SW 1271 (cell line): ENCODE results near the gene GPR35.
"Not testable (repeated sequence)": the region's sequence is repeated elsewhere in the genome, so short reads cannot be mapped to it uniquely, and the experiment has no call there.

Source experiments
- DNase-seq, 2 experiments: peaks; one replicate each; lab custom pipeline; 2025; lab: John Stamatoyannopoulos, UW

The GPR35 gene

DNA sequence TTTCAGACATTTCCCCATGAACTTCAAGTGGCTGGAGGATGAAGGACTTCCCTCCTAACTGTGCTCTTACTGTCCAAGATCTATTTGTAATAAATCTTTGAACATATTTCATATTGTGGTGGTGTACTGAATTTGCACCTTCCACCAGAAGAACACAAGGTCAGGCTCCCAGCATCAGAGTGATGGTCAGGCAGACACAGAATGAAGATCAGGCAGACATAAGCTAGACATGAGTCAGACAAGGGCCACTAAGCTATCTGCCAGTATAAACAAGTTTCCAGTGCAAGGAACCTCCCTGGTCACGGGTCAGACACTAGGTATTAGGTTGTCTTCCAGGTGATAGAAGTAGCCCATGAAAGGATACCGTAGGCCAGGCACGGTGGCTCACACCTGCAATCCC is 37.4 kb downstream of the GPR35 start:
- no peak for DNase-seq

DNA sequence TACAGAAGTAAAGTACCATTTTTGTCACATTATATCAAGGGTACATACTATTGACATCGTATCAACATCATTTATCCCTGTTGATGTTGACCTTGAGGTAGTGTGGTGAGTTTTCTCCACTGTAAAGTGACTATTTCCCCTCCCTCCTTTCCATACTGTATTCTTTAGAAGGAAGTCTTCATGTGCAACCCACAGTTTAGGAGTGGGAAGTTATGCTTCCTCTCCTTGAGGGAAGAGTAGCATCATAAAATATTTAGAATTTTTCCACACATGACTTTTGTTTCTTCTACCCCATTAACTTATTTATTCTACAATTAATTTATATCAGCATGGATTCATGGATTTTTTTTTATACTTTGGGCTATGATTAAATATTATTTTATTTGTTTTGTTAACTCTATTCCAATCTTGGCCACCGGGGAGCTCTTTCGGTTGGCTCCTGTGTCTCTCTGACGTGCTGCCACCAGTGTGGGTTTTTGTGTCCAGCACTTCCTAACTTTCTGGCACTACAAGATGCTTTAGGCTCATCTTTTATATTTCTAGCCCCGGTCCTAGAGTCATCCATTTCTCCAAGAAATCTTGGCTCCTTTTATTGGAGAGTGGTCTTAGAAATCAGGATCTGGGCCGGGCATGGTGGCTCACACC is 38.4 kb downstream of the GPR35 start:
- DNase-seq, result no peak

DNA sequence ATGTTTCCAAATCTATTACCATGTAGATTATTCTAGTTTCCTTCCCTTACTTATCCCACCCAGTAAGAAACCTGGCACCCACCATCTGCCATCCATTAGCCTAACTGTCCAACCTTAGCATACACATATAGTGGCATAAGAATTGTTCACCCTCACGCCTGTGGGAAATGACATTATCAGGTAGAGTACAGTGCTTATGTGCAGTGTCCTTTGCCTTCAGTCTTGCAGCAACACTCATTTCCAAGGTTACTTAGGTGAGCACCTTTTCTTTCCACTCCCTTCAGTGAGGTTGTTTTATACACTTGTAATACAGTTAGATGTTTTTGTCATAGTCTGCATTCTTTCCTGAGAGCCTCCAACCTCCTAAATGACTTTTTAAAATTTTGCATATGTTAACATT is 39.3 kb downstream of the GPR35 start:
- no peak for DNase-seq

DNA sequence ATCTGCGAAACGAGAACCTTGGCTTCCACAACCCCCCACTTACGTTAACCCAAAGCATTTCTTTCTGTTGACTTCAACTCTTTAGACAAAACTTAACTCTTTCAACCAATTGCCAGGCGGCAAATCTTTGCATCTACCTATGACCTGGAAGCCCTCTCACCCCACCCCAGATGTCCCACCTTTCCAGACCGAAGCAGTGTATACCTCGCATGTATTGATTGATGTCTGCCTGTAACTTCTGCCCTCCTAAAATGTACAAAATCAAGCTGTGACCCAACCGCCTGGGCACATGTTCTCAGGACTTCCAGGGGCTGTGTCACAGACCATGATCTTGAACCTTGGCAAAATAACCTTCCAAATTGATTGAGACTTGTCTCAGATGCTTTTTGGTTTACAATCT is 45.1 kb downstream of the GPR35 start:
- no peak for DNase-seq

DNA sequence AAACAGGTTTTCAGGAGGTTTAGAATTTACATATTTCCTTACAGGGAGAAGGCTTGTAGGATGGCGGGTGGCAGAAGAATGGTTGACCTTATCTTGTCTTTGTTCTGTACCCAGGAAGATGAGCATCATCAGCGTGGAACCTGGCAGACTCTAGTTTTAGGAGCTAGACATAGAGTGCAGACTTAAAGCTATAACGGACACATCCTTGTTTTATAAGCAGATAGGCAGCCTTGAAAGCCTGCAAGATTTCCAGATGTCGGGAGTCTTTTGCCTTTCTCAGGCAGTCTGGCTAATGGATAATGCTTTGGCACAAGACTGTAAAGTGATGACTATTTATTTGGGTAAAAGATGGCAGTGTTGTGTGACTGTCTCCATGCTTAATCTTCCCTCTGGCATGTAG is 45.7 kb downstream of the GPR35 start:
- no peak for DNase-seq

DNA sequence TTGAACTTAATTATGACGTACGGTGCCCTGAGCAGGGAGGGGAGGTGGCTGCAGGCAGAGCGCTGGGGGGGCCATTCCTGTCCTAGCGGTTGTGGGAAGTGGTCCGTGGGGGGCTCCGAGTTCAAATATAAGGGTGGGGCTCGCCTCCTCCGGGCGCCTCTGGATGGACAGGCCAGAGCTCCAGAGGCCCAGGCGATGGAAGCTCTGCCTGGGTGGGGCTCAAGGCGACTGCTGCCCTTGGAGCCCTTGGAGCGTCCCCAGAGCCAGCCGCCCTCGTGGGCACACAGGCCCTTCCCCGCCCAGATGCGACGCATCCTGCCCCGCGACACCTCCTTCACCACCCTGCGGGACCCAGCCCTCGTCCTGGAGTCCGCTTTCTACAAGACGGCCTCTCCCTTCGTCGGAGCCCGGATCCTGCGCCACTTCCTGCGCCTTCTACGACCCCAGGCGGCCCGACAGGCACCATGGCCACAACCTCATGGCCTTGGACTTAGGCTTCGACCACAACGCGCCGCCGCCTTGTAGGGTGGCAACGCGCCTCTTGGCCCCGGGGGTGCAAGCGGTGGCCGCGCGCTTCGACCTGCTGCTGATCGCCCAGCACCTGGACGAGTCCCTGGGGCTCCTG is 46.9 kb downstream of the GPR35 start:
- no peak for DNase-seq

DNA sequence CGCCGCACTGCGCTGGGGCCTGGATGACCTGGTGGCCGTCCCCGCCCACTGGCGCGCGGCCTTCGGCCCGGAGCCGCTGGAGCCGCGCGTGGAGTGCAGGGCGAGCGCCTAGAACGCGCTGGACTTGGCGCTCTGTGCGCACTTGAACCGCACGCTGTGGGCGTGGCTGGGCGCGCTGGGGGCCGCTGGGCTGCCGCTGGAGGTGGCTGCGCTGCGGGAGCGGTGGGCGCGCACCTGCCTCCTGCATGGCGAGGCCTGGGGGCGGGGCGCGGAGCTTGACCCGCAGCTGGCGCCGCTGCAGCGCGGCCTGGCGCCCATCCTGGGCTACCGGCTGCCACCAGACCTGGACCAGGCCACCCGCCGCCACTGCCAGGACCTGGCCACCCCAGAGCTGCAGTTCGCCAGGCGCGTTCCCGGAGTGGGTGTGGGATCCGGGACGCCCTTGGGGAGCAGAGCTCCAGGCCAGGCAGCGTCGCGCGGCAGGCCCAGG is 47.5 kb downstream of the GPR35 start:
- DNase-seq, result no peak

DNA sequence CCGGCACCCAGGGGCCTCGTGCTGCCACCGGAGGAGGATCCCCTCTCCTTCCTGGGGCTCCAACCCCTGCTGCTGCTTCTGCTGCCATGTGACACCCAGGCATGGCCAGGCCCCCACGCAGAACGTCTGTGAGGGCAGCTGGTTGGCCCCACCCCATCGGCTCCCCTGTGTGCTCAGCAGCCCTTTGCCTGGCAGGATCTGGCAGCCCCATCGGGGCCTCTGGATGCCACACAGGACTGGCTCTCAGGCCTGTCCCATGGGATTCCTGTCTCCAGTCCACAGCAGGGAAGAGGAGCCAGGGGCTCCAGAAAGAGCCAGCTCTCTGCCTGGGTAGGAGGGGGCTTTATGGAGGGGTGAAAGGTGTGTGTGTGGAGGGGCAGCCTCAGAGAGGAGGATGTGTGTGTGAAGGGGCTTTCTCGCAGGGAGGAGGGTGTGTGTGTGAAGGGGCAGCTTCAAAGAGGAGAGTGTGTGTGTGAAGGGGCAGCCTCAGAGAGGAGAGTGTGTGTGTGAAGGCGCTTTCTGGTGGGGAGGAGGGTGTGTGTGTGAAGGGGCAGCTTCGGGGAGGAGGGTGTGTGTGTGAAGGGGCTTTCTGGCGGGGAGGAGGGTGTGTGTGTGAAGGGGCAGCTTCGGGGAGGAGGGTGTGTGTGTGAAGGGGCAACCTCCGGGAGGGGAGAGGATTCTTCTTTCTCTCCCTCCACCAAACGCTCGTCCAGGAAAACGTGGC is 49.3 kb downstream of the GPR35 start:
- not testable (repeated sequence) for DNase-seq

DNA sequence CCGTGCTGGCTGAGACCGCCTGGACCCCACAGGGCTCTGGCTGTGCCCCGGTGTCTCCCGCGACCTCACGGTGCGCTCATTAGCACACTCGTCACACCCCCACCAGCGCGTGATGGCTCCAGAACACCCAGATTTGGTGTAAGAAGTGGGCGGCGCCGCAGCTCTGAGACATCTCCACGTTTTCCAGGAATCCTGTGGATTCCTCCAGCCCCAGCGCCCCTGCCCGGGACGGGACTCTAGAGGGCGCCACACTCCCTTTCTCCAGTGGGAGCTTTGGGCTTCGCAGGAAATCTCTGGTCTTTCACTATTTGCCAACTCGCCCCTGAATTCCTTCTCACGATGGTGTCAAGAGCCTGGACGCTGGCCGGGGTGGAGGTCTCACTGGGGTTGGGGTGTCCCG is 50.1 kb downstream of the GPR35 start:
- DNase-seq, result not testable (repeated sequence)

DNA sequence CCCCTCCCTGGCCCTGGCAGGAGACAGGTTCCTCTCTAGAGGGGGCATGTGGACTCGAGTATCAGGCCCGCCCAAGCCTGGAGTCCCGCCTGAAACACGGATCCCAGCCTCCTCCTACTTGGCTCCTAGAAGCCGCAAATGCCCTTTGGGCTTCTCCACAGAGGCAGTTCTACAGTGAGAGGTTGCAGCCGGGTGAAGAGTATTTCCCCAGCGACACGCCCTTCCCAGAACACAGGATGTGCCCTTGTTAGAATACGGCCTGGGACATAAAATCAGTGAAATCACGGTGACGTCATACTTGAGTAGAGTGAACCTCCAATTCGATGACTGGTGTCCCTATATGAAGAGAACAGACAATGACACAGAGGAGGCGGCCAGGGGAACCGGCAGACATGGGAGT is 52.8 kb downstream of the GPR35 start:
- DNase-seq, result not testable (repeated sequence)

DNA sequence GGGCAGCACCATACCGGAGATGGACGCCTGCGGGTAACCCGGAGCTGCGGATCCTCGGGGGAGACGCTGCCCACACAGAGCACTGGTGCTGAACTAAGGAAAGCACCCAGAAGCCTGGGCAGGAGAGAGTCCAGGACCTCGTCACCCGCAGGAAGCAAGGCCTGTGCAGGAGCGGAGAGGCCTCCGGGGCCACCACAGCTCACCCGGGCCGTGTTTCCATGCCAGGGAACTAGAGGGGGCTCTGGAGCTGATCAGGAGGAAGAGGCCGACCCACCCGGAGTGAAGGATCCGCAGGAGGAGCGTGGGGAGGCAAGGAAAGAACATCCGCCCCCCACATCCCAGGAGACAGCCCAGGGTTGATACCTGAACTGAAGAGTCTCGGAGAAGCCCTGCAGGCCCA is 53.6 kb downstream of the GPR35 start:
- not testable (repeated sequence) for DNase-seq

DNA sequence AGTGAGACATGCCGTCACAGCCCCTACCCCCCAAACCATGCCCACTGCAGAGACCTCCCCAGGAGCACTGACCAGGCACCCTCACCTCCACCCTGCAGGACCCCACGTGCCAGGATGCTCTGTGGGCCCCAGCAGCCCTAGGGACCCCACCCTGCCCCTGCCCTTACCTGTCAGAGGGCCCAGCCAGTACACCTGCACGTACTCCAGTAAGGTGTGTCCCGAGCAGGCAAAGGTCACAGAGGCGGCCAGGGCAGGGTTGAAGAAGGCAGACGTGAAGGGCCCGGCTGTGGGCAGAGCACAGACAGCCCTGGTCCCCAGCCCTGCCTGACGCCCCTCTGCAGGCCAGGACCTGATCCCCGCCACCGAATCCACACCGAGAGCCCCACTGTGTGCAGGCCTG is 54.9 kb downstream of the GPR35 start:
- DNase-seq, result not testable (repeated sequence)
